Measurements from ENCODE around the gene MBP. TPM values are rescaled to one million over a fixed set of nuclear protein-coding genes. Genes with fewer than 3 reads are reported as not detected.

The MBP gene
- total and polyA plus RNA-seq, 10 of the 15 experiments (the other 5 are each of a cell fraction or from before 2014, with no cell fraction given) = 12.2 to 67.8 (median 42.1) TPM

DNA sequence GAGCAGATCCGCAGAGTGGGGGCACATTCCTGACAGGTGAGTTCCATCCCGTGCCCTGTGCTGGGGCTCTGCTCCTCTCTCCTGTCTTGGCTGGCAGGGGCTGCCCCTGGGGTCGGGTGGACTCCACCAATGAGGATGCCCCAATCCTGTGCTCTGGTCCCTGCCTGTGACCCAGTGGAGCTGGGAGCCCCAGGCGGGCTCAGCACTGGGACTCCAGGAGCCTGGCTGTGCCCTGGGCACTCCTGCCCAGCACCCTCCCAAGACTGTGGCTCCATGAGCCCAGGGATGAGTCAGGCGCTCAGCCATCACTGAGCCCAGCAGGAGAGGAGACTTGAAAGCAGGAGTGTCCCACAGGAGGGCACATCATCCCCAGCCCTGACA lies 53.9 kb downstream of the MBP start:
- RAD21 ChIA-PET (ENCODE audit: unreplicated experiment) = no interaction called here
- CTCF ChIA-PET = interaction anchor here (1.1 to 1.3 kb wide), 2 partner anchors 10 to 45 kb away, joined by 3 read pairs; no protein-coding TSS in a partner anchor
- Histone ChIP-seq H3K27ac (ENCODE audit: control insufficient read depth, insufficient read depth) (no peak overlapping the region), H3K4me1 (ENCODE audit: control insufficient read depth, insufficient read depth, low read length) (peaks cover 12% of the 10 kb centered on the region), H3K9ac (ENCODE audit: control insufficient read depth, insufficient read depth, low read length) (no peak overlapping the region), H3K36me3 (ENCODE audit: control insufficient read depth in 2 of 2, insufficient read depth in 2 of 2, low read length in 1 of 2) (peaks cover 12 to 17% of the 10 kb centered on the region in 2 experiments; a peak in 3 of 4 replicates), H3K79me2 (ENCODE audit: control insufficient read depth, insufficient read depth, low read length) (peaks cover 36% of the 10 kb centered on the region), H2AFZ (ENCODE audit: control insufficient read depth, low read depth, low read length) (no peak overlapping the region), H3K9me3 (replicated peaks; ENCODE audit: control insufficient read depth, insufficient read depth, low read length) (no peaks in the 10 kb centered on the region; the same call in 2 of the 3 replicates), H3K27me3 (replicated peaks in 1 of 2; ENCODE audit: control insufficient read depth in 2 of 2, insufficient read depth in 2 of 2, low read length in 1 of 2) (no peaks in the 10 kb centered on the region), H3K4me2 (ENCODE audit: control insufficient read depth, insufficient read depth) (no peak overlapping the region), H3K4me3 (no peak overlapping the region), H4K20me1 (ENCODE audit: control insufficient read depth, insufficient read depth) (no peaks in the 10 kb centered on the region)
- FAIRE-seq = no peak
- POLR2A ChIA-PET = no interaction called here
- BruUV-seq (replicated peaks) = no TSS peak
- ATAC-seq = no peak
- no peak for TF ChIP-seq RB1 (IDR thresholded peaks at IDR 0.05; ENCODE audit: borderline replicate concordance)
- intact Hi-C loops (cut with micrococcal nuclease; ENCODE audit: unreplicated experiment) (no loop called here), in situ Hi-C loops (cut with MboI) (no loop called here)
- SMC1A ChIA-PET (ENCODE audit: uncharacterized antibody, unreplicated experiment) = interaction anchor here (0.7 to 1.0 kb wide), 2 partner anchors 9 to 11 kb away, joined by 3 to 4 read pairs; no protein-coding TSS in a partner anchor
- DNase-seq (ENCODE audit: low read depth, low spot score) = no peak
- WGBS (ENCODE audit: insufficient coverage, insufficient replicate concordance, low lambda C conversion rate, missing lambda C conversion rate) = 87% methylated on average over 5 of the region's 5 CpGs

DNA sequence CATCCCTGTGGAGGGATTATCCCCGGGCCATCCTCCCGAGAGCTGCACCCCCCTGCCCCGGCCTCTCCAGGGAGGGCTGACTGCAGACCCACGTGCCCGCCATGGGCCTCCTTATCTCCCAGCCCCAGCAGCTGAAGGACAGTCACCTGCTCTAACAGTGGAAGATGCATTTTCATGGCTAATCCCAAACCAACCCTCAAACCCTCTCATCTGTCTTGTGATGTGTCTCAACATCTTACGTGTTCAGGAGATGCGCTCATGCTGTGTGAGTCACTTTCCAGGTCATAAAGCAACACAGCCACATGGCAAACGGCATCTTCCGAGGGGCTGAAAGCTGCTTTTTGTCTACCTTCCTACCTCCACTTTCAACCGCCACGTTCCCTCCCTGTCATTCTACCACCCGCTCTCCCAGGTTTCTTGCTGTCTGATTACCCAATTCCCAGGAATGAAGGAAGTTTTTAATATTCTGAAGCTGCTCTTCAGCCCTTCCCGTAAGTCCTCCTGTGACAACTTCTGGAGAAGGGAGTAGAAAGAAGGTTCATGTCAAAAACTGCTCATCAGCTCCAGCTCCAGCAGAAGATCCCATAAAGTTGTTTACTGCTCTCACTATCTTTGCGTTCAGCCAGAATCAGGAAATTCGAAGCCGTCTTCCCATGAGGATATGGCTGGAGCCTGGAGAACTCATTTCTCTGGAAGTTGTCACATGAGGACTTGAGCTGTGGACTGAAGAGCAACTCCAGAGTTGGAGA lies 54.5 kb downstream of the MBP start:
- Histone ChIP-seq H3K36me3 (ENCODE audit: control insufficient read depth in 2 of 2, insufficient read depth in 2 of 2, low read length in 1 of 2) (peaks cover 12 to 17% of the 10 kb centered on the region in 2 experiments; a peak in 3 of 4 replicates), H3K79me2 (ENCODE audit: control insufficient read depth, insufficient read depth, low read length) (peaks cover 36% of the 10 kb centered on the region), H2AFZ (ENCODE audit: control insufficient read depth, low read depth, low read length) (no peak overlapping the region), H3K27me3 (replicated peaks in 1 of 2; ENCODE audit: control insufficient read depth in 2 of 2, insufficient read depth in 2 of 2, low read length in 1 of 2) (no peaks in the 10 kb centered on the region), H3K4me2 (ENCODE audit: control insufficient read depth, insufficient read depth) (no peak overlapping the region), H3K4me3 (no peak overlapping the region), H3K9ac (ENCODE audit: control insufficient read depth, insufficient read depth, low read length) (no peak overlapping the region), H3K9me3 (replicated peaks; ENCODE audit: control insufficient read depth, insufficient read depth, low read length) (no peaks in the 10 kb centered on the region; the same call in 2 of the 3 replicates), H3K4me1 (ENCODE audit: control insufficient read depth, insufficient read depth, low read length) (peaks cover 12% of the 10 kb centered on the region), H3K27ac (ENCODE audit: control insufficient read depth, insufficient read depth) (no peak overlapping the region), H4K20me1 (ENCODE audit: control insufficient read depth, insufficient read depth) (no peaks in the 10 kb centered on the region)
- in situ Hi-C loops (cut with MboI) = no loop called here
- TF ChIP-seq SP1 (IDR thresholded peaks at IDR 0.05; ENCODE audit: low read depth, low read length) (no peak), NR2C2 (IDR thresholded peaks at IDR 0.05; ENCODE audit: borderline replicate concordance, control insufficient read depth, insufficient read length, low read depth) (no peak), MYB (IDR thresholded peaks at IDR 0.05; ENCODE audit: borderline replicate concordance, low read depth, low read length) (no peak), CHD1 (IDR thresholded peaks at IDR 0.05; ENCODE audit: low read depth, low read length) (no peak), SUZ12 (IDR thresholded peaks at IDR 0.05; ENCODE audit: unreplicated experiment) (no peak)
- TF ChIP-seq, protein P1, sequence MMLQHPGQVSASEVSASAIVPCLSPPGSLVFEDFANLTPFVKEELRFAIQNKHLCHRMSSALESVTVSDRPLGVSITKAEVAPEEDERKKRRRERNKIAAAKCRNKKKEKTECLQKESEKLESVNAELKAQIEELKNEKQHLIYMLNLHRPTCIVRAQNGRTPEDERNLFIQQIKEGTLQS (IDR thresholded peaks at IDR 0.05; ENCODE audit: borderline replicate concordance, extremely low read depth, low read depth, low read length) = no peak
- TF ChIP-seq, protein P2, sequence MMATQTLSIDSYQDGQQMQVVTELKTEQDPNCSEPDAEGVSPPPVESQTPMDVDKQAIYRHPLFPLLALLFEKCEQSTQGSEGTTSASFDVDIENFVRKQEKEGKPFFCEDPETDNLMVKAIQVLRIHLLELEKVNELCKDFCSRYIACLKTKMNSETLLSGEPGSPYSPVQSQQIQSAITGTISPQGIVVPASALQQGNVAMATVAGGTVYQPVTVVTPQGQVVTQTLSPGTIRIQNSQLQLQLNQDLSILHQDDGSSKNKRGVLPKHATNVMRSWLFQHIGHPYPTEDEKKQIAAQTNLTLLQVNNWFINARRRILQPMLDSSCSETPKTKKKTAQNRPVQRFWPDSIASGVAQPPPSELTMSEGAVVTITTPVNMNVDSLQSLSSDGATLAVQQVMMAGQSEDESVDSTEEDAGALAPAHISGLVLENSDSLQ (IDR thresholded peaks at IDR 0.05) = no peak
- TF ChIP-seq, protein P3, sequence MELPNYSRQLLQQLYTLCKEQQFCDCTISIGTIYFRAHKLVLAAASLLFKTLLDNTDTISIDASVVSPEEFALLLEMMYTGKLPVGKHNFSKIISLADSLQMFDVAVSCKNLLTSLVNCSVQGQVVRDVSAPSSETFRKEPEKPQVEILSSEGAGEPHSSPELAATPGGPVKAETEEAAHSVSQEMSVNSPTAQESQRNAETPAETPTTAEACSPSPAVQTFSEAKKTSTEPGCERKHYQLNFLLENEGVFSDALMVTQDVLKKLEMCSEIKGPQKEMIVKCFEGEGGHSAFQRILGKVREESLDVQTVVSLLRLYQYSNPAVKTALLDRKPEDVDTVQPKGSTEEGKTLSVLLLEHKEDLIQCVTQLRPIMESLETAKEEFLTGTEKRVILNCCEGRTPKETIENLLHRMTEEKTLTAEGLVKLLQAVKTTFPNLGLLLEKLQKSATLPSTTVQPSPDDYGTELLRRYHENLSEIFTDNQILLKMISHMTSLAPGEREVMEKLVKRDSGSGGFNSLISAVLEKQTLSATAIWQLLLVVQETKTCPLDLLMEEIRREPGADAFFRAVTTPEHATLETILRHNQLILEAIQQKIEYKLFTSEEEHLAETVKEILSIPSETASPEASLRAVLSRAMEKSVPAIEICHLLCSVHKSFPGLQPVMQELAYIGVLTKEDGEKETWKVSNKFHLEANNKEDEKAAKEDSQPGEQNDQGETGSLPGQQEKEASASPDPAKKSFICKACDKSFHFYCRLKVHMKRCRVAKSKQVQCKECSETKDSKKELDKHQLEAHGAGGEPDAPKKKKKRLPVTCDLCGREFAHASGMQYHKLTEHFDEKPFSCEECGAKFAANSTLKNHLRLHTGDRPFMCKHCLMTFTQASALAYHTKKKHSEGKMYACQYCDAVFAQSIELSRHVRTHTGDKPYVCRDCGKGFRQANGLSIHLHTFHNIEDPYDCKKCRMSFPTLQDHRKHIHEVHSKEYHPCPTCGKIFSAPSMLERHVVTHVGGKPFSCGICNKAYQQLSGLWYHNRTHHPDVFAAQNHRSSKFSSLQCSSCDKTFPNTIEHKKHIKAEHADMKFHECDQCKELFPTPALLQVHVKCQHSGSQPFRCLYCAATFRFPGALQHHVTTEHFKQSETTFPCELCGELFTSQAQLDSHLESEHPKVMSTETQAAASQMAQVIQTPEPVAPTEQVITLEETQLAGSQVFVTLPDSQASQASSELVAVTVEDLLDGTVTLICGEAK (IDR thresholded peaks at IDR 0.05; ENCODE audit: borderline replicate concordance) = no peak
- RAD21 ChIA-PET (ENCODE audit: unreplicated experiment) = no interaction called here
- SMC1A ChIA-PET (ENCODE audit: uncharacterized antibody, unreplicated experiment) = interaction anchor here (0.7 kb wide), 1 partner anchor 9 kb away, joined by 3 read pairs; no protein-coding TSS in a partner anchor
- FAIRE-seq (no peak), DNase-seq (ENCODE audit: low read depth, low spot score) (no peak), ATAC-seq (no peak)
- no TSS peak for BruUV-seq (replicated peaks)
- CTCF ChIA-PET = interaction anchor here (1.1 to 1.3 kb wide), 2 partner anchors 9 to 45 kb away, joined by 3 read pairs; no protein-coding TSS in a partner anchor
- intact Hi-C loops (cut with micrococcal nuclease; ENCODE audit: unreplicated experiment) = no loop called here
- POLR2A ChIA-PET = no interaction called here
- WGBS (ENCODE audit: insufficient coverage, insufficient replicate concordance, low lambda C conversion rate, missing lambda C conversion rate) = 90% methylated on average over 16 of the region's 16 CpGs

Data from GM12878 (cell line).